Vagina (tissue), 2 donors: Measurements from ENCODE around the gene CXCR6. TPM values are rescaled to one million over a fixed set of nuclear protein-coding genes. Genes with fewer than 3 reads are reported as not detected.

Source experiments
- DNase-seq, 2 donors: peaks; one replicate each; pipeline ENCODE4 v3.0.0-alpha.2; 2017; ENCODE audit errors: extremely low spot score in 2 of 2
- H3K27ac ChIP-seq: fragments of 200-600 bp; sonication (generic); one replicate; pipeline ENCODE4 v1.5.1; 2019
- H3K27me3 ChIP-seq: fragments of 200-600 bp; sonication (generic); one replicate; pipeline ENCODE4 v1.5.1; 2019
- H3K36me3 ChIP-seq, 2 donors: fragments of 200-600 bp; sonication (generic); one replicate each; pipeline ENCODE4 v1.5.1; 2017 to 2019
- H3K4me1 ChIP-seq: fragments of 200-600 bp; sonication (generic); one replicate; pipeline ENCODE4 v1.5.1; 2019
- H3K4me3 ChIP-seq, 2 donors: fragments of 200-600 bp; sonication (generic); 1 replicate in 1 of 2; 2 replicates in 1 of 2; pipeline ENCODE4 v1.5.1; 2016 to 2019
- H3K9me3 ChIP-seq: fragments of 200-600 bp; sonication (generic); one replicate; pipeline ENCODE4 v1.5.1; 2019
- POLR2A ChIP-seq, 2 donors: fragments of 450-650 bp; IDR thresholded peaks; one replicate each; pipeline ENCODE4 v1.6.1; 2017; ENCODE audit warnings: antibody characterized with exemption in 2 of 2, mild to moderate bottlenecking in 2 of 2, moderate library complexity in 2 of 2
- POLR2AphosphoS5 ChIP-seq, 2 donors: sonication (generic); formaldehyde crosslinking; IDR thresholded peaks; one replicate each; pipeline ENCODE4 v1.9.0; 2017; ENCODE audit warnings: antibody characterized with exemption in 2 of 2, mild to moderate bottlenecking in 2 of 2, low read depth in 1 of 2; ENCODE audit not compliant: insufficient read depth in 1 of 2
- intact Hi-C: fragments of 100-400 bp; cut with DNase I; formaldehyde crosslinking; loops from one replicate; pipeline ENCODE4 v1.15.1; 2023
- total RNA-seq: library from RNA; depleted of rRNA; stranded (reverse); fragments of >200 nt; gene quantifications from one replicate; pipeline ENCODE4 v1.2.3, GENCODE V29; 2016
- TF ChIP-seq, protein P1 (sequence below), 3 experiments: fragments of 450-650 bp in 2 of 3; fragments of 200-600 bp in 1 of 3; sonication (generic) in 1 of 3; IDR thresholded peaks; one replicate each; pipeline ENCODE4 v1.5.1; 2017 to 2019; ENCODE audit warnings: antibody characterized with exemption in 3 of 3, mild to moderate bottlenecking in 2 of 3, moderate library complexity in 2 of 3

Gene CXCR6
- total RNA-seq, 1 donor from 2014 or later: 9.6 TPM

- H3K4me1 ChIP-seq: peaks cover 93% of the 10 kb centered on the region
- H3K9me3 ChIP-seq: no peaks in the 10 kb centered on the region
- no peaks in the 10 kb centered on the region for H3K36me3 ChIP-seq
- intact Hi-C loops: no loop called here
- no peak for TF ChIP-seq POLR2A (IDR thresholded peaks at IDR 0.05)
- TF ChIP-seq, protein P1, sequence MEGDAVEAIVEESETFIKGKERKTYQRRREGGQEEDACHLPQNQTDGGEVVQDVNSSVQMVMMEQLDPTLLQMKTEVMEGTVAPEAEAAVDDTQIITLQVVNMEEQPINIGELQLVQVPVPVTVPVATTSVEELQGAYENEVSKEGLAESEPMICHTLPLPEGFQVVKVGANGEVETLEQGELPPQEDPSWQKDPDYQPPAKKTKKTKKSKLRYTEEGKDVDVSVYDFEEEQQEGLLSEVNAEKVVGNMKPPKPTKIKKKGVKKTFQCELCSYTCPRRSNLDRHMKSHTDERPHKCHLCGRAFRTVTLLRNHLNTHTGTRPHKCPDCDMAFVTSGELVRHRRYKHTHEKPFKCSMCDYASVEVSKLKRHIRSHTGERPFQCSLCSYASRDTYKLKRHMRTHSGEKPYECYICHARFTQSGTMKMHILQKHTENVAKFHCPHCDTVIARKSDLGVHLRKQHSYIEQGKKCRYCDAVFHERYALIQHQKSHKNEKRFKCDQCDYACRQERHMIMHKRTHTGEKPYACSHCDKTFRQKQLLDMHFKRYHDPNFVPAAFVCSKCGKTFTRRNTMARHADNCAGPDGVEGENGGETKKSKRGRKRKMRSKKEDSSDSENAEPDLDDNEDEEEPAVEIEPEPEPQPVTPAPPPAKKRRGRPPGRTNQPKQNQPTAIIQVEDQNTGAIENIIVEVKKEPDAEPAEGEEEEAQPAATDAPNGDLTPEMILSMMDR (IDR thresholded peaks at IDR 0.05): no peak
- no peak for TF ChIP-seq POLR2AphosphoS5 (IDR thresholded peaks at IDR 0.05; ENCODE audit: insufficient read depth in 1 of 2, low read depth in 1 of 2)
- no peak for DNase-seq
- H3K27me3 ChIP-seq: no peaks in the 10 kb centered on the region
- H3K4me3 ChIP-seq: no peak overlapping the region
- peak overlapping the region; percentile 78 for H3K27ac ChIP-seq
Measured at GRCh38 chr3:45990181-45990580, 46.9 kb downstream of the CXCR6 start.

- DNase-seq: no peak
- Histone ChIP-seq H3K27me3 (no peaks in the 10 kb centered on the region), H3K4me1 (peaks cover 82% of the 10 kb centered on the region), H3K27ac (peak overlapping the region; percentile 61), H3K36me3 (no peaks in the 10 kb centered on the region), H3K9me3 (no peaks in the 10 kb centered on the region), H3K4me3 (no peak overlapping the region)
- TF ChIP-seq POLR2A (IDR thresholded peaks at IDR 0.05): no peak
- TF ChIP-seq, protein P1 (IDR thresholded peaks at IDR 0.05): no peak
- no peak for TF ChIP-seq POLR2AphosphoS5 (IDR thresholded peaks at IDR 0.05; ENCODE audit: insufficient read depth in 1 of 2, low read depth in 1 of 2)
- intact Hi-C loops: no loop called here
Measured at GRCh38 chr3:45991341-45991740, 48.1 kb downstream of the CXCR6 start.

DNA sequence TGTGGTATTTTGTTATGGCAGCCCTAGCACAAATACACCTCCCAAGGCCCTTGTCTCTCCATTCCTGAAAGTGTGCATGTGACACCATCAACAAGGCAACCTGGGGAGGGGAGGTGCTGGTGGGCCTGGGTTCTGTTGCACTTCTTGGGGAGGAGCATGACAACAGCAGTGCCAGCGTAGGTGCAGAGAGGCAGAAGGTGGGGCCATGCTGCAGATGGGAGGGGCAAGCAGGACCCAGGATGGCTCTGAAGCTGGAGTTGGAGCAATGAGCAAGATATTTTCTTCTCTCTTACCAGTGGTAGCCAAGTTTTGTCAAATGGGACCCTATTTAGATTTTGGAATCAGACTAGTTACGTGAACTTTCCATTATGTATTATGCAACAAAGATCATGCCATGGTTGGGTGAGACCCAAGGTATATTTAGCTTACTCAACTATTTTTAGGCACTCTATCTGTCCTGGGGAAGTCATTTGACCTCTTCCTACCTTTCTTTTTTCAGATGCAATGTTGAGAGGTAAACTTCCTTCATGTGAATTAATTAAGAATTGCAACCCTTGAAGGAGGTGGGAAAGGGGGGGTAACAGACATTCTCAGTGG lies 49.0 kb downstream of the CXCR6 start:
- no peak overlapping the region for H3K4me3 ChIP-seq
- H3K36me3 ChIP-seq: no peaks in the 10 kb centered on the region
- no peak for DNase-seq
- TF ChIP-seq, protein P1 (IDR thresholded peaks at IDR 0.05): no peak
- TF ChIP-seq POLR2AphosphoS5 (IDR thresholded peaks at IDR 0.05; ENCODE audit: insufficient read depth in 1 of 2, low read depth in 1 of 2): no peak
- no peak for TF ChIP-seq POLR2A (IDR thresholded peaks at IDR 0.05)
- H3K27me3 ChIP-seq: no peaks in the 10 kb centered on the region
- H3K27ac ChIP-seq: peak overlapping the region; percentile 61
- H3K4me1 ChIP-seq: peaks cover 73% of the 10 kb centered on the region
- no peaks in the 10 kb centered on the region for H3K9me3 ChIP-seq
- intact Hi-C loops: no loop called here

- H3K4me3 ChIP-seq: no peak overlapping the region
- H3K27me3 ChIP-seq: no peaks in the 10 kb centered on the region
- TF ChIP-seq POLR2AphosphoS5 (IDR thresholded peaks at IDR 0.05; ENCODE audit: insufficient read depth in 1 of 2, low read depth in 1 of 2): no peak
- TF ChIP-seq, protein P1 (IDR thresholded peaks at IDR 0.05): no peak
- TF ChIP-seq POLR2A (IDR thresholded peaks at IDR 0.05): no peak
- H3K27ac ChIP-seq: peak overlapping the region; percentile 61
- H3K36me3 ChIP-seq: no peaks in the 10 kb centered on the region
- no peak for DNase-seq
- peaks cover 67% of the 10 kb centered on the region for H3K4me1 ChIP-seq
- no peaks in the 10 kb centered on the region for H3K9me3 ChIP-seq
- intact Hi-C loops: no loop called here
Measured at GRCh38 chr3:45992821-45993221, 49.6 kb downstream of the CXCR6 start.

- TF ChIP-seq, protein P1 (IDR thresholded peaks at IDR 0.05): no peak
- TF ChIP-seq POLR2AphosphoS5 (IDR thresholded peaks at IDR 0.05; ENCODE audit: insufficient read depth in 1 of 2, low read depth in 1 of 2) (no peak), POLR2A (IDR thresholded peaks at IDR 0.05) (no peak)
- Histone ChIP-seq H3K4me3 (no peak overlapping the region), H3K36me3 (no peaks in the 10 kb centered on the region), H3K4me1 (peaks cover 60% of the 10 kb centered on the region), H3K27ac (peak overlapping the region; percentile 61), H3K9me3 (no peaks in the 10 kb centered on the region), H3K27me3 (no peaks in the 10 kb centered on the region)
- no peak for DNase-seq
- intact Hi-C loops: no loop called here
Measured at GRCh38 chr3:45993421-45994027, 50.3 kb downstream of the CXCR6 start.
